ENCODE results near the gene HSDL2.
"Not testable (repeated sequence)": the region's sequence is repeated elsewhere in the genome, so short reads cannot be mapped to it uniquely, and the experiment has no call there.

HSDL2 gene

GRCh38 chr9:112401175-112401815 lies 21.4 kb downstream of the HSDL2 start:
- no peak for DNase-seq

GRCh38 chr9:112403614-112404201 lies 23.8 kb downstream of the HSDL2 start:
- DNase-seq = no peak

- DNase-seq = peak; percentile 8
Observed at GRCh38 chr9:112404508-112404932, 24.6 kb downstream of the HSDL2 start.

- no peak for DNase-seq
Observed at GRCh38 chr9:112408275-112408674, 28.4 kb downstream of the HSDL2 start.

GRCh38 chr9:112408819-112409218 lies 28.9 kb downstream of the HSDL2 start:
- DNase-seq = no peak

- DNase-seq = no peak
Observed at GRCh38 chr9:112409758-112410157, 29.9 kb downstream of the HSDL2 start.

GRCh38 chr9:112411626-112412027 lies 31.7 kb downstream of the HSDL2 start:
- DNase-seq = no peak

GRCh38 chr9:112413728-112414127 lies 33.8 kb downstream of the HSDL2 start:
- not testable (repeated sequence) for DNase-seq

GRCh38 chr9:112420208-112420607 lies 40.3 kb downstream of the HSDL2 start:
- no peak for DNase-seq

GRCh38 chr9:112421771-112422222 lies 41.9 kb downstream of the HSDL2 start:
- no peak for DNase-seq

GRCh38 chr9:112422417-112423148 lies 42.7 kb downstream of the HSDL2 start:
- DNase-seq = no peak

- no peak for DNase-seq
Observed at GRCh38 chr9:112430006-112430522, 50.2 kb downstream of the HSDL2 start.

- no peak for DNase-seq
Observed at GRCh38 chr9:112433499-112434392, 53.8 kb downstream of the HSDL2 start.

GRCh38 chr9:112434487-112434886 lies 54.6 kb downstream of the HSDL2 start:
- DNase-seq = no peak

GRCh38 chr9:112437406-112437805 lies 57.5 kb downstream of the HSDL2 start:
- no peak for DNase-seq

- DNase-seq = peak; percentile 49
Observed at GRCh38 chr9:112439171-112439570, 59.3 kb downstream of the HSDL2 start.

- DNase-seq = no peak
Observed at GRCh38 chr9:112439825-112440224, 59.9 kb downstream of the HSDL2 start.

- no peak for DNase-seq
Observed at GRCh38 chr9:112443200-112443599, 63.3 kb downstream of the HSDL2 start.

GRCh38 chr9:112443636-112444035 lies 63.7 kb downstream of the HSDL2 start:
- no peak for DNase-seq

- DNase-seq = no peak
Observed at GRCh38 chr9:112445196-112445595, 65.3 kb downstream of the HSDL2 start.

GRCh38 chr9:112446080-112446479 lies 66.2 kb downstream of the HSDL2 start:
- DNase-seq = no peak

GRCh38 chr9:112446526-112446925 lies 66.6 kb downstream of the HSDL2 start:
- DNase-seq = no peak

GRCh38 chr9:112447283-112447761 lies 67.4 kb downstream of the HSDL2 start:
- no peak for DNase-seq
